ENCODE data around the gene DMBT1.

DNA sequence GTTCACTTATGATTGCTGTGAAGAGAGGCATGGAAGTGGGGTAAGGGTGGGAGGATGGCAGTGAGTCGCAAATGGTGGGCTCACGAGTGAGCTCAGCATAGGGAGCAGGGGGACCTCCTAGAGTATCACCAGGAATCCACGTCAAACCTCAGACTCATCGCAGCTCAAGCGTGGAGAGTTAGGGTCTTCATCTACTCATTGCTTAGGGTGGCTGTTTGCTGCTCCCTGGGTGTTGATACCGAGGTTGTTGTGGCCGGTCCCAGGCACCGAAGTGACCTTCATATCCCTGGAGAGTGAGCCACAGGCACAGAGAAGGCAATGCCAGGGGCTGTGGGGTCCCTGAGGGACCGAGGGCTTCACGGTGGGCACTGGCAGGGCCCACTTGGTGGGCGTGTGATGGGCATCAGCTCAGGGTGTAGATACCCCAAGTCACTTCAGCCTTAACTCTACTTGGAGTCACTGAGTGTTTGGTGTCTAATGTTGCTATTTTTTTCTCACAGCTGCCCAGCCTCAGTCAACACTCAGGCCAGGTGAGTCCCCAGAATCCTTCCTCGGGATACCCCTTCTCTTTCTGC, 16.8 kb downstream of the DMBT1 start:
- TF ChIP-seq CTCF (IDR thresholded peaks at IDR 0.05) (no peak), POLR2A (IDR thresholded peaks at IDR 0.05) (no peak), POLR2AphosphoS5 (IDR thresholded peaks at IDR 0.05) (no peak)
